Measurements from ENCODE around the gene BLZF1. TPM values are rescaled to one million over a fixed set of nuclear protein-coding genes. Genes with fewer than 3 reads are reported as not detected.
"Not testable (repeated sequence)": the region's sequence is repeated elsewhere in the genome, so short reads cannot be mapped to it uniquely, and the experiment has no call there.

Gene BLZF1
- total RNA-seq, 4 donors from 2014 or later: 15.7 to 31.5 (median 22.5) TPM

DNA sequence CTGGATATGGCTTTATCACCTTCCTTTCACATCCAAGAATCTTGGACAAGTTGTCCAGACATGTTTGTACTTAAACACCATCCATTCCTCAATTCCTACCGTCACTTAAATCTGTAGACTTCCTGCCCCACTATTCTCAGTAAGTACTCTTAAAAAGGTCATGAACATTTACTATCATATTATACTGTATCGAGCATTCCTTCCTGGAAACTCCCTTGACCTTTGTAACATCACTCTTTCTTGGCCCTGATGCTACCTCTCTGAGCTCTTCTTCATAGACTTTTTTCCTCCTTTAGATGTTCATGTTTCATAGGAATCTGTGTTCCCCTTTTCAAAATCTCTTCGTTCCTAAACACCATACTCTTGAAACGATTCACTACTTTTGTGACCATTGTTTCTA lies 15.5 kb downstream of the BLZF1 start:
- no peak for DNase-seq (ENCODE audit: low spot score)
- ATAC-seq (ENCODE audit: low FRiP score): no peak
- TF ChIP-seq CTCF (IDR thresholded peaks at IDR 0.05): no peak

- no peak for TF ChIP-seq CTCF (IDR thresholded peaks at IDR 0.05)
These were observed 19.4 kb downstream of the BLZF1 start for GRCh38 chr1:169387399-169387798.

DNA sequence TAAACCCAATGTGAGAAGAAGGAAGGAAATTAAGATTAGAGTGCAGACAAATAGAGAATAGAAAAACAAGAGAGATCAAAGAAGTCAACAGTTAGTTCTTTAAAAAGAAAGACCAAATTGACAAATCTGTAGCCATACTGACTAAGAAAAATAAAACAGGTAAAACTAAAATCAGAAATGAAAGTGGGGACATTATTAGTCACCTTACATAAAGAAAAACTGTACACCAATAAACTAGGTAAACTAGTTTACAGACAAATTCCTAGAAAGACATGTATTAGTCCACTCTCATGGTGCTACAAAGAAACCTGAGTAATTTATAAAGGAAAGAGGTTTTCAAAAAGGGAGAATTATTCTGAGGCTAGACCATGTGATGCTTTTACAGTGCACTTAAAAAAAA lies 22.3 kb downstream of the BLZF1 start:
- ATAC-seq (ENCODE audit: low FRiP score): no peak
- DNase-seq (ENCODE audit: low spot score): no peak
- no peak for TF ChIP-seq CTCF (IDR thresholded peaks at IDR 0.05)

More at GRCh38 chr1:169387399-169387798, 19.4 kb downstream of the BLZF1 start:
- ATAC-seq (ENCODE audit: low FRiP score) (no peak), DNase-seq (ENCODE audit: low spot score) (no peak)

- DNase-seq (ENCODE audit: low spot score) (no peak), ATAC-seq (ENCODE audit: low FRiP score) (no peak)
- TF ChIP-seq CTCF (IDR thresholded peaks at IDR 0.05): no peak
These were observed 24.4 kb downstream of the BLZF1 start for GRCh38 chr1:169392406-169392805.

- no peak for ATAC-seq (ENCODE audit: low FRiP score)
- TF ChIP-seq CTCF (IDR thresholded peaks at IDR 0.05): no peak
- no peak for DNase-seq (ENCODE audit: low spot score)
These were observed 28.0 kb downstream of the BLZF1 start for GRCh38 chr1:169395955-169396354.

DNA sequence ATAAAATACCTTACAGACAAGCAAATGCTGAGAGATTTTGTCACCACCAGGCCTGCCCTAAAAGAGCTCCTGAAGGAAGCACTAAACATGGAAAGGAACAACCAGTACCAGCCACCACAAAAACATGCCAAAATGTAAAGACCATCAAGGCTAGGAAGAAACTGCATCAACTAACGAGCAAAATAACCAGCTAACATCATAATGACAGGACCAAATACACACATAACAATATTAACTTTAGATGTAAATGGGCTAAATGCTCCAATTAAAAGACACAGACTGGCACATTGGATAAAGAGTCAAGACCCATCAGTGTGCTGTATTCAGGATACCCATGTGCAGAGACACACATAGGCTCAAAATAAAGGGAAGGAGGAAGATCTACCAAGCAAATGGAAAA lies 34.6 kb downstream of the BLZF1 start:
- DNase-seq (ENCODE audit: low spot score); ATAC-seq (ENCODE audit: low FRiP score): not testable (repeated sequence)

DNA sequence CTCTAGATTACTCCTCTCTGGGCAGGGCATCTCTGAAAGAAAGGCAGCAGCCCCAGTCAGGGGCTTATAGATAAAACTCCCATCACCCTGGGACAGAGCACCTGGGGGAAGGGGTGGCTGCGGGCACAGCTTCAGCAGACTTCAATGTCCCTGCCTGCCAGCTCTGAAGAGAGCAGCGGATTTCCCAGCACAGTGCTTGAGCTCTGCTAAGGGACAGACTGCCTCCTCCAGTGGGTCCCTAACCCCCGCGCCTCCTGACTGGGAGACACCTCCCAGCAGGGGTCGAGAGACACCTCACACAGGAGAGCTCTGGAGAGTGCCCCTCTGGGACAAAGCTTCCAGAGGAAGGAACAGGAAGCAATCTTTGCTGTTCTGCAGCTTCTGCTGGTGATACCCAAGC lies 40.3 kb downstream of the BLZF1 start:
- not testable (repeated sequence) for DNase-seq (ENCODE audit: low spot score); ATAC-seq (ENCODE audit: low FRiP score)

- ATAC-seq (ENCODE audit: low FRiP score): no peak
- no peak for TF ChIP-seq CTCF (IDR thresholded peaks at IDR 0.05)
- no peak for DNase-seq (ENCODE audit: low spot score)
These were observed 47.0 kb downstream of the BLZF1 start for GRCh38 chr1:169414952-169415351.
